ACHN (cell line): Measurements from ENCODE around the gene NDUFAB1.
"Not testable (repeated sequence)": the region's sequence is repeated elsewhere in the genome, so short reads cannot be mapped to it uniquely, and the experiment has no call there.

ENCODE experiments used
- DNase-seq: peaks from one replicate; pipeline ENCODE4 v3.0.0-alpha.2; 2015
- in situ Hi-C: cut with HindIII; loops from 2 replicates; pipeline ENCODE4 v1.10.0; 2017; ENCODE audit warnings: low sequenced_read_pairs, low pct_ligation_motif_present, low pct_unique_long_range_greater_than_20kb

Gene NDUFAB1

DNA sequence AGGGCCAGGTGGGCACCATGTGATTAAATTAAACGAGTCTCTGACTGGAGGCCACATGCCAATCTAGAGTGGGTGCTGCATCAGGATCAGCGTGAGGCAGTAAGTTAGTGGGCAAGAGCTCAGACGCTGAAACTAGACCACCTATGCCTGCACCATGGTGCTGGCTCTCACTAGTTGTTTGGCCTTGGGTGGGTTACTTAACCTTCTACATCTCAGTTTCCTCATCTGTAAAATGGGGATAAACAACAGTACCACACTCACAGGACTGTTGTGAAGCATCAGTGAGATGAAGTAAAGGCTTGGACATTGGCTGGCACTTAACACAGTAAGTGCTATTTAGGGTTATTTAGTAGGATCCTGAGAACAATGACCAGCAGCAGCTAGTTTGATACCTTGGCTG lies 5.9 kb downstream of the NDUFAB1 start:
- in situ Hi-C loops = no loop called here
- no peak for DNase-seq

DNA sequence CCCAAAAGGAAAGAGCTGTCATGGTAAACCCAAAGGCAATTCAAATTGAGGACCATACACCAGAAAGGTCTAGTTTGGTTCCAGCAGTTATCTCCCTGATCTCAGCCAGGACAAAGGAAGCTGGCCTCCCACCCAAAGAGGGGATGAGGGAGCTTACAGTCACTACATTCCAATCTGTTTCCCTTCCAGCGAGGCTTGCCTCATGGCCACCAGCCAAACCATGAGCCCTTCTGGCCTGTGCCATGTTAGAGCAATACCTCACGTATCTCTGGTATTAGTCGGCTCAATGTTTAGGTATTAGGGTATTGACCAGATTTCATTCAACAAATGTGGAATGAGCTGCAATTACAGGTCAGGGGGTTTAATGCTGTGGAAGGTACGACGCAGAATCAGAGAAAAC lies 8.4 kb downstream of the NDUFAB1 start:
- peak; percentile 12 for DNase-seq
- in situ Hi-C loops = no loop called here

DNA sequence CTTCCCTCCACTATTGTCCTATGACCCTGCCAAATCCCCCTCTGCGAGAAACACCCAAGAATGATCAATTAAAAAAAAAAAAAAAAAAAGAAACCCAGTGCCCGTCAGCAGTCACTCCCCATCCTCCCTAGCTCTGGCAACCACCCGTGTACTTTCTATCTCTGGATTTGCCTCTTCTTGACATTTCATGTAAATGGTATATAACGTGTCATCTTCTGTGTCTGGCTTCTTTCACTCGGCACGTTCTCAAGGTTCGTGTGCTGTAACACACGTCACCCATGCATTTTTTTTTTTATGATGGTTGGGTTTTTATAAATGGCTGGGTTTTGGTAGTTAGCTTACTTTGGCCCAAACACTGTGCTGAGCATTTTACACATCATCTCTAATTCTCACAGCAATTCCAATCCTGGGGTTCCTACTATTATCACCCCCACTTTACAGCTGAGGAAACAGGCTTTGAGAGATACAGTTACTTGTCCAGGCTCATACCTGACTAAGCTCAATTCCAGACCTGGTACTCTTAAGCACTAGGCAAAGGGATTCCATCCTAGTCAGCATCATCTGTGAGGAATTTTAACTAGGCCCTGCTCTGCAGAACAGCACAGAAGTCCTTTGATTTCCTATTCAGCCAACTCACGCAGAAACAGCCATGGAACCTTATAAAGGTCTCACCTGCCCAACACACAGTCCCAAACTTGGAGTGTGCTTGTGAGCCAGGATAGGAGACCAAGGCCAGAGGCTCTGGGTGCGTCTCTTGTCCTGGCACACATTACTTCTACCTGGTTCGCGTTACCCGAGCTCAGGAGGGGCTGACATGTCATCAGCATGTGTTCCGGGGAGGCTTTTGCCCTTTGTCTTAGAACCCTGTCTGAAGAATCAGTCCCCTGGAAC lies 11.7 kb downstream of the NDUFAB1 start:
- no peak for DNase-seq
- in situ Hi-C loops = no loop called here

DNA sequence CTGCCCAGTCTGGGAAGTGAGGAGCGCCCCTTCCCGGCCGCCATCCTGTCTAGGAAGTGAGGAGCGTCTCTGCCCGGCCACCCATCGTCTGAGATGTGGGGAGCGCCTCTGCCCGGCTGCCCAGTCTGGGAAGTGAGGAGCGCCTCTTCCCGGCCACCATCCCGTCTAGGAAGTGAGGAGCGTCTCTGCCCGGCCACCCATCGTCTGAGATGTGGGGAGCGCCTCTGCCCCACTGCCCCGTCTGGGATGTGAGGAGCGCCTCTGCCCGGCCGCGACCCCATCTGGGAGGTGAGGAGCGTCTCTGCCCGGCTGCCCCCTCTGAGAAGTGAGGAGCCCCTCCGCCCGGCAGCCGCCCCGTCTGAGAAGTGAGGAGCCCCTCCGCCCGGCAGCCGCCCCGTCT lies 12.8 kb downstream of the NDUFAB1 start:
- in situ Hi-C loops = not testable (repeated sequence)

DNA sequence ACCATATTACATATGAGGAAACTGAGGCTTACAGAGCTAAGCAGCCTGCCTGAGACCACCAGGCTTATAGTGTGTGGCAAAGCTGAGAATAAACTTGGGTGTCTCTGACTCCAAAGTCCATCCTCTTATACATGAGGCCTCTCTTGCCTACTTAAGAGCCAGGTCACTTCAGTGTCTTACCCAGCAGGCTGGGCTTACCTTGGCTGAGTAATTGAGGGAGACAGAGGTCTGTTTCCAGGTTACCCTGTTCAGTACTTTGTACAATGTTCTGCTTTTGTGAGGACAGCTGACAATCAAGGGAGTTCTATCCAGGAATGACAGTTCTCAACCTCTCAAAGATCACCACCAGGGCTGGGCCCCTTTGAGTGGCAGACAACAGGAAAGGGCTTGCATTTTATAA lies 14.4 kb downstream of the NDUFAB1 start:
- DNase-seq = no peak
- in situ Hi-C loops = no loop called here

More for the DNA sequence above, 12.8 kb downstream of the NDUFAB1 start:
- not testable (repeated sequence) for DNase-seq

DNA sequence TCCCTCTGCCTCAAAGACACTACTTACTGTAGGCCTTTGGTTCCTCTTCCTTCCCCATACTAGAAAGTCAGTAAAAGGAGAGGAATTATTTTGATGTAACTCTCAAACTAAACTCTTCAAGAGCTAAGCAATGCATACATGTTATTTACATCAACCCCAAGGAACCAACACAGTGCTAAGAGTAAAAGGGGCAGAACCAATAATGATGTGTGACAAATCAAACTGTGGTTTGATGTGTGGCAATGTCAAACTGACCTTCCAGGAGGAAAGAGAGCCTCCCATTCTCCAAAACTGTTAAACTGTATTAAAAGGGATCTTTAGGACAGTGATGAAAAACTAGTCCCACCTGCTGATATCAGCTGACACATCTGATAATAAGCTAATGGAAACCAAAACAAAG lies 15.7 kb downstream of the NDUFAB1 start:
- DNase-seq = no peak
- in situ Hi-C loops = no loop called here

DNA sequence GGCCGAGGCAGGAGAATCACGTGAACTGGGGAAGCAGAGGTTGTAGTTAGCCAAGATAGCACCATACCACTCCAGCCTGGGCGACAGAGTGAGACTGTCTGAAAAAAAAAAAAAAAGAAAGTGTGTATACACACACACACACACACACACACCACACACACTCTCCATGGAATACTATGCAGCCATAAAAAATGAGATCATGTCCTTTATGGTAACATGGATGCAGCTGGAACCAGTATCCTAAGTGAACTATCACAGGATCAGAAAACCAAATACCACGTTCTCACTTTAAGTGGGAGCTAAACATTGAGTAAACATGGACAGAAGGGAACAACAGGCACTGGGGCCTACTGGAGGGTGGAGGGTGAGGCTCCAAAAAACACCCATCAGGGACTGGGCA lies 16.7 kb downstream of the NDUFAB1 start:
- in situ Hi-C loops = no loop called here
- DNase-seq = no peak

DNA sequence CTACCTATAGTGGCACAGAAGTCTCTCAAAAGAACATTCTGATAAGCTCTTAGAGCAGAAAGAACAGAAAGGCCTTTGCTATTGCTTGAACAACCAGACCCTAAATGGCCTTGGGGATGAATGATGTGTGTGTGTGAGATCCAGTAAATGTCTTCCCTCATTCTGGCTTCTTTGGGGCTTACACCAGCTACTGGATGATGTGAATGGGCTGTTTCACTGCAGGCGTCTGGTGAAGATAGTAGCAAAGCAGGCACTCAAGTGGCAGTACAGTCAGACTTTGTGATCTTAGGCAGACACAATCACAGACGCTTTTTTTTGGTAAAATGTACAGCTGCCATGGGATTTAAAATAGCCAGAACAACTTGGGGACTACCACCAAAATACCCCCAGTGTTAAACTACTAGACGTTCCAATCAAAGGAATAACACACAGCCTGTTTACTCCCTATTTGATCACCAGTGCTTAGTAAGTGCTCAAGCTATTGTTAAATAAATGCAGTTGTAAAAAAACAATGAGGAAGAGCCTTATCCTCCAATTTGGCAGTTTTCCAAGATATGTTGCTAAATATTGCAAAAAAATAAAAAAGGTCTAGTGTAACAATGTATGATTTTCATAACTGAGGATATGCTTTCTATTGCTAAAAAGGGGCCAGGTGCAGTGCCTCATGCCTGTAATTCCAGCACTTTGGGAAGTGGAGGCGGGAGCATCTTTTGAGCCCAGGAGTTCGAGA lies 17.9 kb downstream of the NDUFAB1 start:
- in situ Hi-C loops = no loop called here
- no peak for DNase-seq

DNA sequence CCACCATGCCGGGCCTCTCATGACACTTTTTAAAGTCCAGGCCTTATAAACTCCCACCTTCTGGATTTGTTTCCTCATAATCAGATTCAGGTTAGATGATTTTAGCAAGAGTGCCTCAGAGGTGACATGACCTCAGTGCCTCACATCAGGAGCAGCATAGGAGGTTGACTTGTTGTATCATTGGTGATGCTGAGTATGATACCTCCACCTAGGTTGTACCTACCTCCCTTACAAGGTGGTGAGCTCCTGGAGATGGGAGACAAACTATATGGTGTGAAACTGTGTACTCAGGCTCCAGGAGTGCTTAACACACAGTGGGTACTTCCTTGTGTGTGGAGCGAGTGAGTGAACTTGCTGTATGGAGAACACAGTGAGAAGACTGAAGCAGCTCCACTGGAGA lies 18.6 kb downstream of the NDUFAB1 start:
- DNase-seq = no peak
- in situ Hi-C loops = no loop called here

DNA sequence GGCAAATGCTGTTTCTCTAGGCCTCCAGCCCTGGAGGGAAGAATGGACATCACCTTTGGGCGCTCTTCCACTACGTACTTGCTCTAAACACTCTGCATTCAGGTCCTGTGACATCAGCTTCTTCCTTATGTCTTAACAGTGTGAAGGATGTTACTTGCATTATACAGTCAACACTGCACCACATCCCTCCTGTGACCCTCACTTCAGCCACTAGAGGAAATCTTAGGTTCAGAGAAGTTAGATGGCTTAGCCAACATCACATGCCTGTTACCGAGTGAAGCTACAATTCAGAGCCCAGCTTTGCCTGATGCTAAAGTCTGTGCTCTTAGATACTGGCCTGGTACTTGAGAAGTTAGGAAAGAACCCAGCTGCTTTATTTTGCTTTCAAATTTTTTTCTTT lies 20.3 kb downstream of the NDUFAB1 start:
- in situ Hi-C loops = no loop called here
- DNase-seq = no peak

DNA sequence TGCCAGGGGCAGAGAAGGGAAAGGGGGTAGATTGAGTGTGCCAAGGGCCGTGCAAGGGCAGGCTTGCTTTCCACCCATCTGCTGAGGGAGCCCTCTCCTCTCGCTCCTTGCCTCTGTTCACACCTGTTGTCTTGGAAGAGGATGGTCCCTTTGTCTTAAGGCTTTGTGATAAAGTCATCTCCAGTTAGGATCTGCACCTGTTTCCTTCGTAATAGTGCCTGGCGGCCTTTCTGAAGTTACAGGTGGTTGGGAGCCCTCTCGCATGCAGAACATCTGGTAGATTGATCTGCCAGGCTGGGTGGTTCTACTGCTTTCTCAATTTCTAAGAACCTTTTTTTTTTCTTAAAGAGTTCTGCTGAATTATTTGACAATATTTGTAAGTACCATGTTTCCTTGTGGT lies 22.3 kb downstream of the NDUFAB1 start:
- in situ Hi-C loops = no loop called here
- no peak for DNase-seq

DNA sequence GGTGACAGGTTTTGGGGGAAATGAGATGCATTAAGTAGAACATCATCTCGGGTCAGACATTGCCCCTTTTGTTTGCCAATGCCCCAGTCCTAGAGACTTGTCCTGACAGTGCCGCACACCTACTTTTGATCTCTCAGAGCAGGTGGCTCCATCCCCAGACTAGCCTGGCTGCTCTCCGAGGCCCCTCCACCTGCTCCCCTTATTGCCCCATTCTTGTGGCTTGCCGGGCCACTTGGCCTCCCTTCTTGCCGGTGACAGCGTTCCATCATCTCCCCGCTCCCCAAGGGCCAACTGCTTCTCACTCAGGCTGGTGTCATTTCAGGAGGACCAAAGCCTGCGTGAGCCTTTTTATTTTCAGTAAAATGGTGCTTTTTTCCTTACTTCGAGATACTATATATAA lies 23.7 kb downstream of the NDUFAB1 start:
- DNase-seq = no peak
- in situ Hi-C loops = no loop called here

DNA sequence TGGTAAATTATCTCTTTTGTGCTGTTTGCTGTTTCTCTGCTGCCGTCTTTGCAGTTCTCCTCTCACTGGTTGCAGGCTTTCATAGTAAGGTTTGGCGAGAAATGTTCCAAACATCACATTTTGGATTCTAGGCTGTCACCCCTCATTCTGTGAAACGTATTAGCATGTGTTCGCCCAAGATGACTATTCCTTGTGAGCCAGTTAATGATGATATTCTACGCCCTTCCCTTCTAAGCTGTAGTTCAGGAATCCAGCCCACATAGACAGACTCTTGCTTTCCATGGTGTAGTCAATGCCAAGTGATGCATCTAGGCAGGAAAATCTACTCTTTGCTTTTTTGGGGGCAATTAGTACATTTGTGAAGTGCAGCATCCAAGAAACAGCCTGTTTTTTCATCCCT lies 24.2 kb downstream of the NDUFAB1 start:
- DNase-seq = no peak
- in situ Hi-C loops = no loop called here

DNA sequence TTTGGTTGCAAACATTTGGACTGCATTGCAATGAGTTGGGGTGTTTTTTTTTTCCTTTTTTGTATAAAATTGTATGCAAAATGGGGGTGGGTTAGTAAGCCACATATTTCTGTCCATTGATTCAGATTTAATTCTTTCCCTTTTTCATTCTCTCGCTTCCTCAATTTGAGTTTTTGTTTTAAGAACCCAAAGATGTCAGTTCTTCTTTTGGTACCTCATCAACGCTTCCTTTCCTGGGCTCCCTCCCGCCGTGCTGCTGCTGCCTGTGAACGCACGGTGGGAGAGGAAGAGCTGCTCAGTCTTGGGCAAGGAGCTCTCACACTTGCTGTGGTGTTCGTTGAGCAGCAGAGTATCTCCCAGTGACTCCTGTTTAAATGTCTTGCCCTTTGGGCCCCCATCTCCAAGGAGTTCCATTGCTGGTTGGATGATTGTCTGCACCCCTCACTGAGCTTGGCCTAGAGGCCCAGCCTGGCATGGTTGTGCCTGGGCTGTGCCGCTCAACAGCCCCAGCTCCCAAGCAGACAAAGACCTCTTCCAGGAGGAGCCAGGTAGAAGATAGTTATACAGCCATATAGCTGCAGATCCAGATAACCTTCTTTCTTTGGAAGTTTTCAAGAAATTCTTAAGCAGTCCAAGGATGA lies 25.0 kb downstream of the NDUFAB1 start:
- in situ Hi-C loops = no loop called here
- no peak for DNase-seq

DNA sequence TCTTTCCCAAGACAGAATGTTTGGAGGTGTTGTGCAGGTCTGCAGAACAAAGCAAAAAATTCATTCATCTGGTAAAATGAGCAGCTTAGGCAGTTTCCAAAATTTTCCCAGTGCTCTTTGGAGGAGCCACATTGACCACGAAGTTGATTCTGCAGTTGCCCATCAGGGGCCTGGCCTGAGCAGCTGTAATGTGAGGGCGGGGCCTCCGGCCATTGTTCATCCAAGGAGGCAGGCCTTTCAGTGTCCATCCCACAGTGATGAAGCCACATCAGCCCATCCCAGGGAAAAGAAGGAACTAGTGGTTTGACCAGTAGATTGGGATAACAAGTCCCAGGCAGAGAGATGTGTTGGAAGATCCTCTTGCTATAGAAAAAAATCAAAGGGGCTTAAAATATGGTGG lies 28.5 kb downstream of the NDUFAB1 start:
- no peak for DNase-seq
- in situ Hi-C loops = no loop called here

DNA sequence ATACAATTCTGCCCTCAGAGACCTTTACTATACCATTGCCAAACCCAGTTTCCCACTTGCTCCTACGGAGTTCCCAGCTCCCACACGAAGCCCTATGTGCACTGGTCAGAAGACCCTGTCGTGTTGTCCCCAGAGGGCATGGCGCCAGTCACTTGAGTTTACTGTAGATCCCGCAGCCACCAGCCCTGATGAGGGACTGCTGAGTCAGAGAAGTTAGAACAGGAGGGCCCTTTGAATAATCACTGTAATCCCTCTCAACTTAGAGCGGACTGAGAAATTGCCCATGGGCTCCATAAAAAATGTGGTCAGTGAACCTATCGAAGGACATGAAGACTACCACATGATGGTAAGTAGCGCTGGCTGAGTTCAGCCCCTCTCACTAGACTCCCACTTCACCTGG lies 29.4 kb downstream of the NDUFAB1 start:
- in situ Hi-C loops = no loop called here

DNA sequence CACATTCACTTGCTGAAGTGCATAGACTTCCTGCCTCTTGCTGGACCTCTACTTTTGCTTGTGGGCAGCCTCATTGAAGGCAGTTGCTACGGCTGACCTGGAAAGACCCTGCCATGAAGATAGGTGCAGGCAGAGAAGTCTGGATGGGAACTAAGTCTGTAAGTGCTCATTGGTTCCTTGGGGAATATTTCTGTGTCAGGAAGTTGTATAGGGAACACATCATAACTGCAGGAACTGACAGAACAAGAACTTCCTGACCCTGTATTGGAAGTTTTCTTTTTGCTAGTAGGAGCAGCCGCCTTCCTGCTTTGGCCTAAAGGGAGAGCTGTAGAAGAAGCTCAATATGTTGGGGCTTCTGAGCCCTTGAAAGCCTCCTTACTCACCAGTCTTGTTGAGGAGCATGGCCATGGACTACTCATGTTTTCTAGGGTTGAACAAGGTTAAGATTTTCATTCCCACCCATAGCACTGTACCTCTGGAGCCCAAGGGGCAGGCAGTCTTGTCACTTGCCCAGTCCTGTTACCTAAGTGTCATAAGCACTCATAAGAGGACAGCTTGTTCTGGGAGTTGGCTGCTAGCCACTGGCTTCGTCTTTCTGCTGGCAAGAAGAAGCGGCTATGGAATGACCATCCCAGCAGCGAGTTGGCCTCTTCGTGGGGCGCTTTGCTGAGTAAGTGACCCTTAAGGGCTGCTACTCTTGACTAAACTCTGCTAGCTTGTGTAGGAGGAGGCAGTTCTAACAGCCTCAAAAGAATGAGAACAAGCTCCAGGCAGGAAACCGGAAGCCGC lies 31.3 kb downstream of the NDUFAB1 start:
- DNase-seq = no peak
- in situ Hi-C loops = no loop called here

More for the DNA sequence above, 29.4 kb downstream of the NDUFAB1 start:
- no peak for DNase-seq

DNA sequence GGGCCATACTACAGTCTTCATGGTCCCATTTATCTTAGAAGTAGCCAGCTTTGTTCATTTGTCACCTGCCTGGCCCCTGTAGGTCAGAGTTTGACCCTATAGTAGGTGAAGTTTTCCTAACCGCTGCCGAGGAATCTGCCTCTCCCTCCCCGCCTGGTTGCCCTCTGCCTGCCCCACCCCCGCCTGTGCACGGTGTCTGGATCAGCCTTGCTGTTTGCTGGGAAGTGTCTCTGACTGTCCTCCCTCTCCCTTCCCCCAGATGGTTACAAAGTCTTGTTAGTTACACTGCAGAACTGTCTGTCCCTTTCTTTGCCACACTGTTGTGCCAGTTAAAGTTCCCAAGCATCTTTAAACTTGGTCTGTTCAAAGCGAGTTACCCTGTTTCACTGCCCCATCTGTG lies 32.9 kb downstream of the NDUFAB1 start:
- in situ Hi-C loops = no loop called here
- DNase-seq = no peak

DNA sequence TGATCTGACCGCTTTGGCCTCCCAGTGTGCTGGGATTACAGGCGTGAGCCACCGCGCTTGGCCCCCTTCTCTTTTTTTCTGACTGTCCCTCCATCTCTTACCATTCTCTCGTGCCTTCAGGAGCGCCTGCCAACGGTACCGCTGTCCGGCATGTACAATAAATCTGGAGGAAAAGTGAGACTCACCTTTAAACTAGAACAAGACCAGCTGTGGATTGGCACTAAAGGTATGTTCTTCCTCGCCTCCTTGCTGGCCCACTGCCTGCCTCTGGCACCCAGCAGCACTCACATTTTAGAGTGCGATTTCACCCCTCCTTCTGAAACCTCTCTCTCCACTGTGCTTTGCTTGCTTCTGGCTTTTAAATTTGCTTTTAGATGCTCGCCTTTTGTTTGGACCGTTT lies 33.6 kb downstream of the NDUFAB1 start:
- in situ Hi-C loops = no loop called here
- DNase-seq = no peak
